HG03521 (cell line): ENCODE measurements around the gene MRTFA.
"Not testable (repeated sequence)": the region's sequence is repeated elsewhere in the genome, so short reads cannot be mapped to it uniquely, and the experiment has no call there.

ENCODE experiments used
- ATAC-seq: cut with Tn5 transposase; IDR thresholded peaks from one replicate; pipeline ENCODE4 v1.9.1; 2021; ENCODE audit warnings: mild to moderate bottlenecking, moderate library complexity; ENCODE audit not compliant: unreplicated experiment

MRTFA gene

GRCh38 chr22:40500465-40500786 lies 136.1 kb downstream of the MRTFA start:
- not testable (repeated sequence) for ATAC-seq

- ATAC-seq = no peak
These were observed 137.3 kb downstream of the MRTFA start for GRCh38 chr22:40499209-40499623.

GRCh38 chr22:40498420-40499208 lies 137.9 kb downstream of the MRTFA start:
- ATAC-seq = no peak

GRCh38 chr22:40493441-40493840 lies 143.1 kb downstream of the MRTFA start:
- no peak for ATAC-seq

GRCh38 chr22:40491990-40492631 lies 144.4 kb downstream of the MRTFA start:
- ATAC-seq = peak; percentile 92

- no peak for ATAC-seq
These were observed 148.8 kb downstream of the MRTFA start for GRCh38 chr22:40487663-40488249.

GRCh38 chr22:40486962-40487602 lies 149.4 kb downstream of the MRTFA start:
- ATAC-seq = no peak

- ATAC-seq = no peak
These were observed 150.5 kb downstream of the MRTFA start for GRCh38 chr22:40485813-40486667.

GRCh38 chr22:40484906-40485669 lies 151.4 kb downstream of the MRTFA start:
- ATAC-seq = no peak

- ATAC-seq = no peak
These were observed 153.6 kb downstream of the MRTFA start for GRCh38 chr22:40482886-40483285.

- ATAC-seq = no peak
These were observed 154.1 kb downstream of the MRTFA start for GRCh38 chr22:40482391-40482790.

- ATAC-seq = no peak
These were observed 155.5 kb downstream of the MRTFA start for GRCh38 chr22:40480996-40481395.

GRCh38 chr22:40479887-40480538 lies 156.5 kb downstream of the MRTFA start:
- ATAC-seq = no peak

GRCh38 chr22:40479126-40479800 lies 157.3 kb downstream of the MRTFA start:
- no peak for ATAC-seq

GRCh38 chr22:40478338-40479125 lies 158.0 kb downstream of the MRTFA start:
- no peak for ATAC-seq

GRCh38 chr22:40477683-40478337 lies 158.7 kb downstream of the MRTFA start:
- ATAC-seq = no peak

GRCh38 chr22:40476341-40476740 lies 160.2 kb downstream of the MRTFA start:
- ATAC-seq = no peak

GRCh38 chr22:40473703-40474102 lies 162.8 kb downstream of the MRTFA start:
- ATAC-seq = no peak
